SU-DHL-6 (cell line): ENCODE measurements around the gene ABCB8.

Experiments
- H2AFZ ChIP-seq: fragments of 200-600 bp; sonication (generic); 2 replicates; pipeline ENCODE4 v1.6.1; 2014; ENCODE audit warnings: low read depth, mild to moderate bottlenecking, moderate library complexity, mixed read lengths, antibody characterized with exemption, low read length; ENCODE audit not compliant: severe bottlenecking
- H3F3A ChIP-seq: fragments of 200-600 bp; shearing (Covaris generic); 2 replicates; pipeline ENCODE4 v1.6.0; 2016; ENCODE audit warnings: antibody characterized with exemption, mild to moderate bottlenecking; ENCODE audit not compliant: insufficient read depth
- H3K27ac ChIP-seq: fragments of 200-600 bp; sonication (generic); 2 replicates; pipeline ENCODE4 v1.5.1; 2016; ENCODE audit warnings: low read depth, mild to moderate bottlenecking, low read length, moderate library complexity, mixed read lengths
- H3K27me3 ChIP-seq: fragments of 200-600 bp; sonication (generic), shearing (Covaris generic); 2 replicates; pipeline ENCODE4 v1.6.0; 2014; ENCODE audit warnings: mild to moderate bottlenecking, low read length
- H3K36me3 ChIP-seq: fragments of 200-600 bp; sonication (generic); 2 replicates; pipeline ENCODE4 v1.6.1; 2014; ENCODE audit warnings: mild to moderate bottlenecking, low read length, mixed read lengths
- H3K4me2 ChIP-seq: fragments of 300-600, 200-600 bp; shearing (Covaris generic), sonication (generic); 2 replicates; pipeline ENCODE4 v1.6.0; 2014; ENCODE audit warnings: low read length, low read depth, mild to moderate bottlenecking; ENCODE audit not compliant: poor library complexity, severe bottlenecking
- H3K4me3 ChIP-seq: fragments of 200-600 bp; sonication (generic); 2 replicates; pipeline ENCODE4 v1.5.1; 2014; ENCODE audit warnings: antibody characterized with exemption, low read length, mild to moderate bottlenecking, mixed read lengths; ENCODE audit not compliant: insufficient read depth, poor library complexity, severe bottlenecking
- H3K79me2 ChIP-seq: fragments of 200-600 bp; sonication (generic); 2 replicates; pipeline ENCODE4 v1.6.1; 2014; ENCODE audit warnings: mild to moderate bottlenecking, low read length, moderate library complexity; ENCODE audit not compliant: insufficient read depth
- H3K9ac ChIP-seq: fragments of 200-600 bp; sonication (generic); 2 replicates; pipeline ENCODE4 v1.7.0; 2014; ENCODE audit warnings: mild to moderate bottlenecking, low read length
- H3K9me2 ChIP-seq: fragments of 200-600 bp; sonication (generic); replicated peaks from 2 replicates; pipeline ENCODE4 v1.6.1; 2014; ENCODE audit warnings: low read length; ENCODE audit not compliant: insufficient read depth
- H3K9me3 ChIP-seq: fragments of 200-600 bp; sonication (generic); 2 replicates; pipeline ENCODE4 v1.6.1; 2014; ENCODE audit warnings: low read length, mixed read lengths; ENCODE audit not compliant: insufficient read depth
- H4K20me1 ChIP-seq: fragments of 200-600 bp; sonication (generic); 2 replicates; pipeline ENCODE4 v1.6.1; 2014; ENCODE audit warnings: low read depth, mild to moderate bottlenecking, antibody characterized with exemption, low read length, moderate library complexity, mixed read lengths
- EZH2phosphoT487 ChIP-seq: fragments of 200-600 bp; sonication (generic), shearing (Covaris generic); conservative IDR thresholded peaks from 2 replicates; pipeline ENCODE4 v1.6.1; 2018; ENCODE audit warnings: mild to moderate bottlenecking, antibody characterized with exemption, low read length, moderate library complexity, mixed read lengths
- TF ChIP-seq, protein P1 (sequence below): fragments of 200-600 bp; sonication (generic); IDR thresholded peaks from one replicate; pipeline ENCODE4 v1.5.1; 2017; ENCODE audit warnings: antibody characterized with exemption, mild to moderate bottlenecking, low read length, moderate library complexity; ENCODE audit not compliant: insufficient read depth, poor library complexity, severe bottlenecking

Gene ABCB8

DNA sequence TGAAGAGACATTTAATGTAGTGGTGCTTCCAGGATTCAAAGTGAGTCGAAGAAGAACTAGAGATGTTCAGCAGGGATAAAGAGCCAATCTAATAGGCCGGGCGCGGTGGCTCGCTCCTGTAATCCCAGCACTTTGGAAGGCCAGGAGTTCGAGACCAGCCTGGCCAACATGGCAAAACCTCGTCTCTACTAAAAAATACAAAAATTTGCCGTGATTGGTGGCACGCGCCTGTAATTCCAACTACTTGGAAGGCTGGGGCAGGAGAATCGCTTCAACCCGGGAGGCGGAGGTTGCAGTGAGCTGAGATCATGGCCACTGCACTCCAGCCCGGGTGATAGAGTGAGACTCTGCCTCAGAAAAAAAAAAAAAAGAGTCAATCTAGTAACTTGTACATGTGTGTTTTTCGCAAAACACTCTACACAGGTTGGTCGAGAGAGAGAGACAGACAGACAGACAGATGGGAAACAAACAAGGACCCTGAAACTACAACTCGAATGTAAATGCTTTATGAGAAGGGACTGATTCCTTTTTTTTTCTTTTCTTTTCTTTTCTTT, 775 bp downstream of the ABCB8 start:
- Histone ChIP-seq H3F3A (no peaks in the 10 kb centered on the region), H3K27ac (no peak overlapping the region), H3K79me2 (peaks cover 12% of the 10 kb centered on the region; the same call in 1 of the 2 replicates), H3K9me2 (no peaks in the 10 kb centered on the region), H3K36me3 (no peaks in the 10 kb centered on the region), H3K4me3 (peak overlapping the region; percentile 76), H3K4me2 (peak overlapping the region; percentile 78), H3K27me3 (no peaks in the 10 kb centered on the region), H2AFZ (peak overlapping the region; percentile 64), H3K9me3 (no peaks in the 10 kb centered on the region), H3K9ac (peak overlapping the region; percentile 65), H4K20me1 (no peaks in the 10 kb centered on the region)
- TF ChIP-seq, protein P1, sequence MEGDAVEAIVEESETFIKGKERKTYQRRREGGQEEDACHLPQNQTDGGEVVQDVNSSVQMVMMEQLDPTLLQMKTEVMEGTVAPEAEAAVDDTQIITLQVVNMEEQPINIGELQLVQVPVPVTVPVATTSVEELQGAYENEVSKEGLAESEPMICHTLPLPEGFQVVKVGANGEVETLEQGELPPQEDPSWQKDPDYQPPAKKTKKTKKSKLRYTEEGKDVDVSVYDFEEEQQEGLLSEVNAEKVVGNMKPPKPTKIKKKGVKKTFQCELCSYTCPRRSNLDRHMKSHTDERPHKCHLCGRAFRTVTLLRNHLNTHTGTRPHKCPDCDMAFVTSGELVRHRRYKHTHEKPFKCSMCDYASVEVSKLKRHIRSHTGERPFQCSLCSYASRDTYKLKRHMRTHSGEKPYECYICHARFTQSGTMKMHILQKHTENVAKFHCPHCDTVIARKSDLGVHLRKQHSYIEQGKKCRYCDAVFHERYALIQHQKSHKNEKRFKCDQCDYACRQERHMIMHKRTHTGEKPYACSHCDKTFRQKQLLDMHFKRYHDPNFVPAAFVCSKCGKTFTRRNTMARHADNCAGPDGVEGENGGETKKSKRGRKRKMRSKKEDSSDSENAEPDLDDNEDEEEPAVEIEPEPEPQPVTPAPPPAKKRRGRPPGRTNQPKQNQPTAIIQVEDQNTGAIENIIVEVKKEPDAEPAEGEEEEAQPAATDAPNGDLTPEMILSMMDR, result no peak

DNA sequence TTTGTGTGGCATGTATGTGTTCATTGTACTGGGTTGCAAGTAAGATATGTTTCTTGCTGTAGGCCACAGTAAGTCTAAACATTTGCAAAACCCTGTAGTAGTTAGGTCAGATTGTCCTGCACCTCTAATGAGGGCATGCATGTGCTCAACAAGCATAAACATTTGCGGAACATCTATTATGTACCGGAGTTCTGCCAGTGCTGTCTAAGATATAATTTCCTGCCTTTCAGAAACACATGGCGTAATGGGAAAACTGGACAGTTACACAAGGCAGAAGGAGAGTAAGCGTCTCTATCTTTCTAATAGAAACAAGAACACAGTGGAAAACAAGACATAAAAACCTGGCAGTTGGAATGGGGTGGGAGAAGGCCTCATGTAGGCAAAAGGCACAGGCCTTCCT, 2.8 kb downstream of the ABCB8 start:
- Histone ChIP-seq H3K4me3 (no peak overlapping the region), H4K20me1 (no peaks in the 10 kb centered on the region), H3K9me2 (no peaks in the 10 kb centered on the region), H3K9ac (no peak overlapping the region), H3K9me3 (no peaks in the 10 kb centered on the region), H3K27ac (no peak overlapping the region), H3K36me3 (no peaks in the 10 kb centered on the region), H3K4me2 (no peak overlapping the region), H3F3A (no peaks in the 10 kb centered on the region), H3K27me3 (no peaks in the 10 kb centered on the region), H2AFZ (no peak overlapping the region), H3K79me2 (peaks cover 12% of the 10 kb centered on the region; the same call in 1 of the 2 replicates)
- TF ChIP-seq, protein P1, result no peak
- no peak for TF ChIP-seq EZH2phosphoT487

DNA sequence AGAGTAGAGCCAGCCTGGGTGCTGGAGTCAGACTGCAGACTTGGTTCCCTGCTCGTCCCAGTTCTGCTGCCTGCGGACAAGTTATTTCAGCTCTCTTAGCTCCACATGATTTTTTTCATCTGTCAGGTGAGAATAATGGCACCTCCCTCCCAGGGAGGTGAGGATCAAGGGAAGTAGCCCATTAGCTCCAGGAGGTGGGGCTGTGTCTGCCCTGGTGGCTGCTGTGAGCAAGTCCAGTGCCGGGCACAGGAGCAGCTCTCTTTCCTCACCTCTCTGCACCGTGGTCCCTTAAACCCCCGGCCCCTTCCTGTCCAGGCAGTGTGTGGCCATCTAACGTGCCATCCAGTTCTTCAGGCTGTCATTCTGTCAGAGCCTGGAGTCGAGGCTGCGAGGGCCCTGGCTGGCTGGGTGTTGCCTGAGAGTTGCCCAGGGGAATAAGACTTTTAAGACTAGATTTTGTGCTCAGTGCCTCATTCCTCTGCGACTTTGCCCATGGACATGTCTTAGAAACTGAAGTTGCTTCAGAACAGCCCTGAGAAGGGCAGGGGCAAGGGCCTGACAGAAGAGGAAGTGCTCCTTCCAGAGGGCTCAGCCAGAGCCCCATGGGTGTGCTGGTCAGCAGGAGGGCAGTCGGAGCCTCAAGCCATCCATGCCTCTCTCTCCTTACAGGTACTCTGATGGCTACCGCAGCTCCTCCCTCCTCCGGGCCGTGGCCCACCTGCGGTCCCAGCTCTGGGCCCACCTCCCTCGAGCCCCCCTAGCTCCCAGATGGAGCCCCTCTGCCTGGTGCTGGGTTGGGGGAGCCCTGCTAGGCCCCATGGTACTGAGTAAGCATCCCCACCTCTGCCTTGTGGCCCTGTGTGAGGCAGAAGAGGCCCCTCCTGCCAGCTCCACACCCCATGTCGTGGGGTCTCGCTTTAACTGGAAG, 5.0 kb downstream of the ABCB8 start:
- peaks cover 12% of the 10 kb centered on the region; the same call in 1 of the 2 replicates for H3K79me2 ChIP-seq
- H3K36me3 ChIP-seq, result no peaks in the 10 kb centered on the region

More for the DNA sequence above, 5.0 kb downstream of the ABCB8 start:
- H3K27me3 ChIP-seq, result no peaks in the 10 kb centered on the region
- TF ChIP-seq EZH2phosphoT487, result no peak
- TF ChIP-seq, protein P1, result no peak
- H3K9me3 ChIP-seq, result no peaks in the 10 kb centered on the region
- no peak overlapping the region for H3K4me3 ChIP-seq
- no peaks in the 10 kb centered on the region for H4K20me1 ChIP-seq
- H3K9me2 ChIP-seq, result no peaks in the 10 kb centered on the region
- H2AFZ ChIP-seq, result no peak overlapping the region
- H3K27ac ChIP-seq, result no peak overlapping the region
- no peak overlapping the region for H3K9ac ChIP-seq
- no peak overlapping the region for H3K4me2 ChIP-seq
- no peaks in the 10 kb centered on the region for H3F3A ChIP-seq
